Prostate gland (tissue), 2 donors: Measurements from ENCODE around the gene STRA8.

Experiments used
- CTCF ChIP-seq, 4 experiments: fragments of 200-600 bp in 2 of 4; fragments of 450-650 bp in 2 of 4; sonication (generic) in 2 of 4; IDR thresholded peaks; 1 replicate in 3 of 4; 2 replicates in 1 of 4; pipeline ENCODE4 v1.5.1; 2016 to 2019; ENCODE audit warnings: antibody characterized with exemption in 4 of 4, mild to moderate bottlenecking in 2 of 4, moderate library complexity in 2 of 4
- POLR2A ChIP-seq: fragments of 450-650 bp; IDR thresholded peaks from one replicate; pipeline ENCODE4 v1.6.1; 2016; ENCODE audit warnings: antibody characterized with exemption, mild to moderate bottlenecking
- POLR2AphosphoS5 ChIP-seq: sonication (generic); formaldehyde crosslinking; IDR thresholded peaks from one replicate; pipeline ENCODE4 v1.6.1; 2017; ENCODE audit warnings: antibody characterized with exemption

GRCh38 chr7:135232720-135233119, 918 bp upstream of the STRA8 start:
- no peak for TF ChIP-seq CTCF (IDR thresholded peaks at IDR 0.05)
- TF ChIP-seq POLR2AphosphoS5: no peak
- TF ChIP-seq POLR2A: no peak
